ENCODE results near the gene PCP4. TPM values are rescaled to one million over a fixed set of nuclear protein-coding genes. Genes with fewer than 3 reads are reported as not detected.

PCP4 gene
- total RNA-seq, 1 experiment from 2014 or later: 0.77 TPM

DNA sequence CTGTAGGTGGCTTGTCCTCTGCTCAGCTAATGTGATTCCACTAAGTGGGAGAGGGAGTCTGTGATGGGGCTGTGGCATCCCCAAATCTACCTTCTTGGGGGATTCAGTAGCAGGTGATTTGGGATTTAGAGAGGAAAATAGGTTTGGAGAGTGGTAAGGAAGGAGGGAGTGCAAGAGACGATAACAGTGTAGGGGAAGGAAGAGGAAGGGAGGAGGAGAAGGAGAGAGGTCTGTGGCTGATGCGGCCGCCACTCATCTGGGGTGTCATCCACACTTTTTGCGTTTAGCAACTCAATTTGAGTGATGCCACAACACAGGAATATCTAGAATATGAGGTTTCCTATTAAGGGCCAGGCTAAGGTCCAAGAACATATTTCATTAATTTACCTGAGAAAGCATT lies 23.8 kb upstream of the PCP4 start:
- Histone ChIP-seq H2AK5ac (ENCODE audit: insufficient read length, low read length) (no peak overlapping the region), H3K9ac (ENCODE audit: extremely low read depth, insufficient read length, low read length) (no peak overlapping the region), H3K23ac (ENCODE audit: insufficient read length, low read depth, low read length) (no peak overlapping the region), H3K4ac (ENCODE audit: low read depth, low read length) (no peak overlapping the region), H2BK15ac (ENCODE audit: low read depth, low read length) (no peak overlapping the region), H3T11ph (ENCODE audit: low read length) (no peak overlapping the region), H3K56ac (ENCODE audit: insufficient read length, low read depth, low read length) (no peak overlapping the region), H4K20me1 (ENCODE audit: control insufficient read depth, insufficient read depth, insufficient read length) (no peaks in the 10 kb centered on the region), H3K79me2 (ENCODE audit: insufficient read depth, low read length) (no peaks in the 10 kb centered on the region), H3K79me1 (ENCODE audit: insufficient read depth, low read depth, low read length, poor library complexity, severe bottlenecking) (no peaks in the 10 kb centered on the region), H3K4me1 (ENCODE audit: insufficient read depth, low read length) (no peaks in the 10 kb centered on the region), H3K18ac (ENCODE audit: insufficient read length, low read depth, low read length) (no peak overlapping the region), H2BK20ac (ENCODE audit: low read depth, low read length, poor library complexity, severe bottlenecking) (no peak overlapping the region), H4K8ac (replicated peaks; ENCODE audit: insufficient read length, low read depth, low read length) (no peak overlapping the region), H2BK12ac (ENCODE audit: insufficient read length, low read depth, low read length) (no peak overlapping the region), H4K91ac (ENCODE audit: insufficient read length, low read depth, low read length) (no peak overlapping the region), H4K5ac (ENCODE audit: insufficient read length, low read depth, low read length) (no peak overlapping the region), H2AFZ (ENCODE audit: low read length) (no peak overlapping the region), H3K9me3 (ENCODE audit: control insufficient read depth, low read depth, low read length) (no peaks in the 10 kb centered on the region), H2BK5ac (ENCODE audit: insufficient read length, low read length) (no peak overlapping the region), H3K27ac (ENCODE audit: insufficient read length, low read depth, low read length) (no peak overlapping the region), H3K4me2 (ENCODE audit: insufficient read depth, insufficient read length, low read length) (no peak overlapping the region), H3K23me2 (ENCODE audit: insufficient read length, low read depth, low read length, poor library complexity, severe bottlenecking) (no peaks in the 10 kb centered on the region), H3K14ac (ENCODE audit: insufficient read depth, low read length) (no peak overlapping the region), H3K27me3 (ENCODE audit: insufficient read depth, low read length) (no peaks in the 10 kb centered on the region), H2BK120ac (ENCODE audit: low read depth, low read length, poor library complexity, severe bottlenecking) (no peak overlapping the region)
- WGBS (ENCODE audit: extremely low coverage, insufficient read length, low lambda C conversion rate): no CpG with 5 or more reads among the region's 4 CpGs
- Mint-ChIP-seq H3K27me3 (ENCODE audit: low read depth) (no peaks in the 10 kb centered on the region), H3K4me1 (peaks cover 6 to 10% of the 10 kb centered on the region in 2 experiments), H3K4me3 (no peak overlapping the region), H3K36me3 (ENCODE audit: insufficient read depth in 1 of 3, low read depth in 3 of 3) (peaks cover 0 to 2% (median 0%) of the 10 kb centered on the region in 3 experiments; a peak in 2 of 7 replicates), H3K9me3 (peaks cover 0 to 2% of the 10 kb centered on the region in 2 experiments; a peak in 1 of 5 replicates), H3K27ac (no peak overlapping the region)
- DNase-seq: no peak
- TF ChIP-seq, protein P1, sequence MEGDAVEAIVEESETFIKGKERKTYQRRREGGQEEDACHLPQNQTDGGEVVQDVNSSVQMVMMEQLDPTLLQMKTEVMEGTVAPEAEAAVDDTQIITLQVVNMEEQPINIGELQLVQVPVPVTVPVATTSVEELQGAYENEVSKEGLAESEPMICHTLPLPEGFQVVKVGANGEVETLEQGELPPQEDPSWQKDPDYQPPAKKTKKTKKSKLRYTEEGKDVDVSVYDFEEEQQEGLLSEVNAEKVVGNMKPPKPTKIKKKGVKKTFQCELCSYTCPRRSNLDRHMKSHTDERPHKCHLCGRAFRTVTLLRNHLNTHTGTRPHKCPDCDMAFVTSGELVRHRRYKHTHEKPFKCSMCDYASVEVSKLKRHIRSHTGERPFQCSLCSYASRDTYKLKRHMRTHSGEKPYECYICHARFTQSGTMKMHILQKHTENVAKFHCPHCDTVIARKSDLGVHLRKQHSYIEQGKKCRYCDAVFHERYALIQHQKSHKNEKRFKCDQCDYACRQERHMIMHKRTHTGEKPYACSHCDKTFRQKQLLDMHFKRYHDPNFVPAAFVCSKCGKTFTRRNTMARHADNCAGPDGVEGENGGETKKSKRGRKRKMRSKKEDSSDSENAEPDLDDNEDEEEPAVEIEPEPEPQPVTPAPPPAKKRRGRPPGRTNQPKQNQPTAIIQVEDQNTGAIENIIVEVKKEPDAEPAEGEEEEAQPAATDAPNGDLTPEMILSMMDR (conservative IDR thresholded peaks at IDR 0.05): no peak

Data from H9 (cell line).